Pons (tissue), 1 donor: Measurements from ENCODE around the gene RPS6KA5.
"Not testable (repeated sequence)": the region's sequence is repeated elsewhere in the genome, so short reads cannot be mapped to it uniquely, and the experiment has no call there.

ENCODE experiments used
- DNase-seq: peaks from one replicate; pipeline ENCODE4 v3.0.0-alpha.2; 2016; ENCODE audit warnings: low spot score

RPS6KA5 gene

GRCh38 chr14:90830931-90831701, 229.3 kb downstream of the RPS6KA5 start:
- DNase-seq, result no peak

- DNase-seq, result no peak
These were observed 230.8 kb downstream of the RPS6KA5 start for GRCh38 chr14:90829677-90830076.

GRCh38 chr14:90828642-90829487, 231.6 kb downstream of the RPS6KA5 start:
- DNase-seq, result peak; percentile 68

- peak; percentile 93 for DNase-seq
These were observed 232.4 kb downstream of the RPS6KA5 start for GRCh38 chr14:90827919-90828610.

- DNase-seq, result not testable (repeated sequence)
These were observed 236.9 kb downstream of the RPS6KA5 start for GRCh38 chr14:90823542-90823941.

- no peak for DNase-seq
These were observed 239.5 kb downstream of the RPS6KA5 start for GRCh38 chr14:90820958-90821357.

- no peak for DNase-seq
These were observed 240.6 kb downstream of the RPS6KA5 start for GRCh38 chr14:90819734-90820393.

- no peak for DNase-seq
These were observed 241.7 kb downstream of the RPS6KA5 start for GRCh38 chr14:90818715-90819114.

GRCh38 chr14:90816681-90817436, 243.6 kb downstream of the RPS6KA5 start:
- no peak for DNase-seq

- no peak for DNase-seq
These were observed 244.4 kb downstream of the RPS6KA5 start, which contains the start of gene TTC7B for GRCh38 chr14:90815822-90816662. Gene TTC7B (minus strand): TSS chr14:90816430. CDS start chr14:90816295, 135 bp downstream.

GRCh38 chr14:90815572-90815821, 244.9 kb downstream of the RPS6KA5 start:
- no peak for DNase-seq

- no peak for DNase-seq
These were observed 245.5 kb downstream of the RPS6KA5 start for GRCh38 chr14:90814806-90815571.

GRCh38 chr14:90813442-90813841, 247.0 kb downstream of the RPS6KA5 start:
- DNase-seq, result no peak

GRCh38 chr14:90812109-90812508, 248.3 kb downstream of the RPS6KA5 start:
- no peak for DNase-seq

GRCh38 chr14:90811641-90812040, 248.8 kb downstream of the RPS6KA5 start:
- no peak for DNase-seq

GRCh38 chr14:90810806-90811205, 249.6 kb downstream of the RPS6KA5 start:
- DNase-seq, result no peak

- DNase-seq, result no peak
These were observed 250.7 kb downstream of the RPS6KA5 start for GRCh38 chr14:90809530-90810312.

- no peak for DNase-seq
These were observed 251.5 kb downstream of the RPS6KA5 start for GRCh38 chr14:90808759-90809529.
